CD4-positive, alpha-beta T cell treated with Interleukin-17A for 1 hour (primary cell): ENCODE results near the gene SLC46A1.
A peak's percentile ranks its signal among the peaks of the same experiment; 100 is the strongest.

Experiments
- DNase-seq: peaks from one replicate; pipeline ENCODE4 v3.0.0-alpha.2; 2020

Gene SLC46A1

GRCh38 chr17:28379814-28380801, 25.9 kb downstream of the SLC46A1 start:
- DNase-seq, result no peak

DNA sequence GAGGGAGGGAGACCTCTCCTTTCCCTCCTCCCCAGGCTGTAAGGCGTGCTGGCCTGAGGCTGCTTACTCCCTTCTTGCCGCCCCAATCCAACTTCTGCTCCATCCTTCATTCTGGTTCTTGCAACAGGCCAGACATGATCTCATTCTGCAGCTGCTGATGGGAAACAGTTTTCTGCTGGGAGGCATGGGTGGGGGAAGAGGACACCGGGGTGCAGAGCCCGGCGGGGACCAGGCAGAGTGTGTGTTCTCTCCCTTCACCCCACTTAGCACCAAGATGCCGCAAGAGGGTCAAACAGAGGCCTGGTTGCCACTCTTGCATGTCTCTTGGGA, 33.1 kb downstream of the SLC46A1 start:
- no peak for DNase-seq

DNA sequence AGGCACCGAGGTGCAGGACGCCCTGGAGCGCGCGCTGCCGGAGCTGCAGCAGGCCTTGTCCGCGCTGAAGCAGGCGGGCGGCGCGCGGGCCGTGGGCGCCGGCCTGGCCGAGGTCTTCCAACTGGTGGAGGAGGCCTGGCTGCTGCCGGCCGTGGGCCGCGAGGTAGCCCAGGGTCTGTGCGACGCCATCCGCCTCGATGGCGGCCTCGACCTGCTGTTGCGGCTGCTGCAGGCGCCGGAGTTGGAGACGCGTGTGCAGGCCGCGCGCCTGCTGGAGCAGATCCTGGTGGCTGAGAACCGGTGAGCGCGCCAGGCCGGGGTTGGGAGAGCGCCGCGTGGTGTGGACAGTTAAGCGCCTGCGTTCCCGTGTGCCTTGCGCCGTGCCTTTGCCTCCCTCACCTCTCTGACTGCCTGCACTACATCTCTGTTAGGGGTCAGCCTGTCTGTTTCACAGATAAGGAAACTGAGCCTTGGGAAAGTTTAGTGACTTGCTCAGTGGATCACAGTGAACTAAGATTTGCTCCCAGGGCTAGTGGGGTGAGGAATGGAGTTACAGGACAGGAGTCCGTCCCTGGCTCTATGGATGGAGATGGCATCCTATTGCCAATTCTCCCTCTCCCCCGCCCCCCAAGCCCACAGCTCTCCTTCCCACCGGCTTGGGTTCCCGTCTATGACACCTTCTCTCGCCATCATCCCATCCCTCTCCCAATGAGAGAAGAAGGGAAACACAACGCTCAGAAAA, 33.6 kb downstream of the SLC46A1 start:
- no peak for DNase-seq

GRCh38 chr17:28371245-28372202, 34.5 kb downstream of the SLC46A1 start, which contains the start of gene SARM1:
TSS of gene SARM1 (plus strand) at chr17:28371694. CDS start at chr17:28372033, 339 bp downstream.
- DNase-seq, result peak; percentile 93

DNA sequence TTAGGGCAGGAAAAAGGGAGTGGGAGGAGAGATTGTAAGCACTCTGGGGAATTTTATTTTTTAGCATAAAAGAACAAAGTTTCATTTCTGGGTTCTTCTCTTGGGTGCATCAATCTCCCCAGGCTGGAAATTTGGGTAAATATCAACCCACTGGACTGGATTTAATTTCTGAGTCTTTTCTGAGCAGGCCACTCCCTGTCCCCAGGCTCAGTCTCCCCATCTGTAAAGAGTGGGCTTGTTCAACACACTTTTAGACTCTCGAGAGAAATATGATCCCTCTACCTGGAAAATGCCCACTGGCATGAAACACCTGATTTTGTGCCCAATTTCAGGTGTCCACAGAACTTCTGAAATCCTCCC, 35.3 kb downstream of the SLC46A1 start:
- DNase-seq, result no peak

DNA sequence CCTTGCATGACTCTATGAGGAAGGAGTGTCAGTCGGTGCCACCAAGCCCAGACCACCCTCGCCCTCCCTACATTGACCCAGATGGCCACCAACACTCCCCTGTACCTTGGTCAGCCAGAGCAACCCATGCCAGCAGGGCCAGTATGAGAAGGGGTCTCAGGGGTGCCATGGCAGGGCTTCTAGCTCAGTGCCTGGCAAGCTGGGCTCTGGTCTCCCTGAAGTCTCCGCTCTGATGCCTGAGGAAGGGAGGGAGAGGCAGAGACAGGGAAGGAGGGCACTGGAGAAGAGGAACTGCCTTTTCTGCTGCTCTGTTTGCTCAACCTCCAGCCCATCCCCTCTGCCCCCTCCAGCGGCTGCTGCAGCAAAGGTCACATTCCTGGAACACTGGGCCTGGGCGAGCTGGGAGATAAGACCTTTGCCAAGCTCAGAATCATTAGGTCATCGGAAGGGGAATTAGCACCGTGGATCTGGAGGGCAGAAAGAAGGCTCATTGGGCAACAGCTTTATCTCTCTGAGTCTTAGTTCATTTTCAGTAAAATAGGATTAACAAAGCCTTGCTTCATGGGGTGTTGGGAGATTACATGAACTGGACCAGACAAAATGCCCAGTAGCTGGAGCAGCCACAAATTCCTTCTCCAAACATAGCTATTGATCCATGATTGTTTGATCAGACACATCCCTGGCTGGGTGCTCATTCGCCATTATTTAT, 35.8 kb downstream of the SLC46A1 start, which contains the start of gene VTN:
TSS of gene VTN (minus strand) at position 273 of the 709 bp plus-strand sequence. CDS start at position 169, 104 bp downstream.
- DNase-seq, result no peak

DNA sequence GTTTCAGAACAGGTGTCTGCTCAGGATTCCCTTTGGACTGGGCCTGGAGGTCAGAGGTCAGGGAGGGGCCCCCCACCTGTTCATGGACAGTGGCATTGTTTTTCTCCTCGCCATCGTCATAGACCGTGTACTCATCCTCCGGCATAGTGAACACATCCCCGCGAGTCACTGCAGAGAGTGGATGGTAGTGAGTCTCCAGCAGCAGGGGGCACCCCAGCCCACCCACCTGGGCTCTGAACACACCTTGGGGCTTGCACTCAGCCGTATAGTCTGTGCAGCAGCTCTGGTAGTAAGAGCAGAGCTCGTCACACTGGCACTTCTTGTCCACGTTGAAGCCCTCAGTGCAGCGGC, 36.4 kb downstream of the SLC46A1 start:
- no peak for DNase-seq

- no peak for DNase-seq
Measured at GRCh38 chr17:28368915-28369683, 36.9 kb downstream of the SLC46A1 start.

DNA sequence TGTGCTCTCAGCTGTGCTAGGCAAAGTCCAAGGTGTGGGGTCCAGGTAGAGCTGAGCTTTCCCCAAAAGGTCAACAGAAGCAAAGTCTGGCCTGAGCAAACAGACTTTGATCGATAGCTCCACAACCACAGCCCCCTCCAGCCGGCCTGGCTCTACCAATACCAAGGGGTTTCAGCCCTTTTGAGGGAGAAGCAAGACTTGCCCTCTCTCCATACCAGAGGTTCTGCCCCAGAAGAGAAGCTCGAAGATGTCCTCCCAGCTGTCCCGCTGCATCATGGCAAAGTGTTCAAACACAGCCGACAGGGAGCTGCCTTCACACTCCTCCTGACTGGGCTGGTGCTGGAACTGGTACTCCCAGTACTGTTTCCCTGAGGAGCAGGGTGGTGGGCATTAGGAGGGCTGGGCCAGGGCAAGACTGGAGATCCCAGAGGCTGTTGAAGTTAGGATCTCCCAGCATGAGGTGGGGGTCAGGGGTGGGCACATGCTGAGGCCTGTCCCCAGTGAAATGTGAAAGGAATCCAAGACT, 37.6 kb downstream of the SLC46A1 start:
- DNase-seq, result no peak

GRCh38 chr17:28367641-28368305, 38.2 kb downstream of the SLC46A1 start:
- no peak for DNase-seq

DNA sequence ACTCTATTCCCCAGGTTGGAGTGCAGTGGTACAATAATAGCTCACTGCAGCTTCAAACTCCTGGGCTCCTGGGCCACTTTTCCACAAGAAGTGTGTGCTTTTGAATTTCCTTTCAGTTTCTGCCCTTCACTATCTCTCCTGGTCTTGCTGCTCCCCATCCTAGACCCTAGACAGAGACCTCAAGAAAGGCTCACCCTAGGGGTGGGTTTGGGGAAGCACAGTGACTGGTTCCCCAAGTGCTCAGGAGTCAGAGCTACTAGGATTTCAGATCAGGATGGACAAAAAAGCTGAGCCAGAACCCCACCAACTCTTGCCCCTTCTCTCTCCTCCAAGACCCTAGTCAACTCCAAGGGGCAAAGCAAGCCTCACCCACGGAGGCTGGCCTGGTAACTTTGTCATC, 39.4 kb downstream of the SLC46A1 start:
- DNase-seq, result no peak

GRCh38 chr17:28365487-28365886, 40.5 kb downstream of the SLC46A1 start:
- DNase-seq, result no peak

GRCh38 chr17:28364665-28365363, 41.2 kb downstream of the SLC46A1 start, which contains the start of gene SEBOX:
TSS of gene SEBOX (minus strand) at chr17:28365199. CDS start at chr17:28365151, 48 bp downstream.
- no peak for DNase-seq

- no peak for DNase-seq
Measured at GRCh38 chr17:28363776-28364650, 42.0 kb downstream of the SLC46A1 start.

GRCh38 chr17:28363186-28363585, 42.8 kb downstream of the SLC46A1 start:
- no peak for DNase-seq

DNA sequence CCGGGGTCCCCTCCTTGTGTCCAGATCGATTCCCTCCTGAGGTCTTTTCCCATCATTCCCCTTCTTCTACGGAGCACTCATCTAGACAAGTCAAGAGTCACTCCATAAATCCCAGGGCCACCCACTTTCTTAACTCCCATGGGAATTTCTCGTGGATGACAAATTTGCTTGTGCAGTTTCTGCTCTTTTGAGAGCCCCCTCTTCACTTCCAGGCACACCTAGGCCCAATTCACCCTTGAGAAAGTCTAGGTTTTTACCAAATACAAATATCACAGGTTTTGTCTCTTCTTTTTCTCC, 48.2 kb downstream of the SLC46A1 start:
- DNase-seq, result no peak

DNA sequence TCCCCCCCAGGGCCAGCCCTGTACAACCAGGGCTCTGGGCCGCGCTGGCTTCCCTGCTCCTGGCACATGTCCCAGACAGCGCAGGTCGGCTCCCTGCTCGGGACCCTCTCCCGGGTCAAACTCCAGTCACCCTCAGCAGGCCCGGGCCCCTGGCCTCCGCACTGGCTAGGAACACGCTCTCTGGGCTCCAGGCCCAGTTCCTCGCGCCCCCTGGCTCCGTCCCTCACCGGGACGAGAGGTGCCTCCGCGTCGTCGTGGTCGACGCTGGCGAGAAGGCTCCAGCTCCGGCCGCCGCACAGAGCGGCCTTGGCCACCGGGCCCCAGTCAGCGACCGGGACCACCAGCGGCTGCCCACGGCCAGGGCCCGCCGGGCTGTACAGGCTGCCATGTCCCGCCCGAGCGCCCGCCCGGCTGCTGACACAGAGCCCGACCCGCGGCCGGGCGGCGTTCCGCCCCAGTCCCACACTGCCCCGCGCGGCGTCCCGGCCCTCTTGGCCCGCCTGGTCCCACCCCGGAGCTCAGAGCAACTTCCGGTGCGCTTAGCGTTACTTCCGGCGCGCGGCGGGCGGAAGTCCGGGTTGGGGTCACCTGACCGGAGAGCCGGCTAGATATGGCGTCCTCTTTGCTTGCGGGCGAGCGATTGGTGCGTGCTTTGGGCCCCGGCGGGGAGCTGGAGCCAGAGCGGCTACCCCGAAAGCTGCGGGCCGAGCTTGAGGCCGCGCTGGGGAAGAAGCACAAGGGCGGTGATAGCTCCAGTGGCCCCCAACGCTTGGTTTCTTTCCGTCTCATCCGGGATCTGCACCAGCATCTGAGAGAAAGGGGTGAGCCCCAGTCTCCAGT, 48.7 kb downstream of the SLC46A1 start, which contains the start of gene POLDIP2:
TSS of gene POLDIP2 (minus strand) at position 467 of the 840 bp plus-strand sequence. CDS start at position 388, 79 bp downstream.
- peak; percentile 97 for DNase-seq

- DNase-seq, result no peak
Measured at GRCh38 chr17:28350271-28350670, 55.7 kb downstream of the SLC46A1 start.
